Esophagus muscularis mucosa (tissue), 4 donors: ENCODE results near the gene SRPRB.

ENCODE experiments used
- EP300 ChIP-seq: sonication (generic); formaldehyde crosslinking; IDR thresholded peaks from one replicate; pipeline ENCODE4 v1.6.1; 2017; ENCODE audit warnings: antibody characterized with exemption
- POLR2A ChIP-seq: fragments of 450-650 bp; IDR thresholded peaks from one replicate; pipeline ENCODE4 v1.6.1; 2017; ENCODE audit warnings: antibody characterized with exemption, moderate library complexity, mild to moderate bottlenecking, low read depth
- POLR2AphosphoS5 ChIP-seq, 2 donors: sonication (generic); formaldehyde crosslinking; IDR thresholded peaks; one replicate each; pipeline ENCODE4 v1.6.1; 2017; ENCODE audit warnings: antibody characterized with exemption in 2 of 2
- TF ChIP-seq, protein P1 (sequence below), 3 experiments: fragments of 200-600 bp in 2 of 3; fragments of 450-650 bp in 1 of 3; sonication (generic) in 2 of 3; IDR thresholded peaks; one replicate each; pipeline ENCODE4 v1.5.1; 2017 to 2019; ENCODE audit warnings: antibody characterized with exemption in 3 of 3, mild to moderate bottlenecking in 2 of 3, moderate library complexity in 1 of 3

DNA sequence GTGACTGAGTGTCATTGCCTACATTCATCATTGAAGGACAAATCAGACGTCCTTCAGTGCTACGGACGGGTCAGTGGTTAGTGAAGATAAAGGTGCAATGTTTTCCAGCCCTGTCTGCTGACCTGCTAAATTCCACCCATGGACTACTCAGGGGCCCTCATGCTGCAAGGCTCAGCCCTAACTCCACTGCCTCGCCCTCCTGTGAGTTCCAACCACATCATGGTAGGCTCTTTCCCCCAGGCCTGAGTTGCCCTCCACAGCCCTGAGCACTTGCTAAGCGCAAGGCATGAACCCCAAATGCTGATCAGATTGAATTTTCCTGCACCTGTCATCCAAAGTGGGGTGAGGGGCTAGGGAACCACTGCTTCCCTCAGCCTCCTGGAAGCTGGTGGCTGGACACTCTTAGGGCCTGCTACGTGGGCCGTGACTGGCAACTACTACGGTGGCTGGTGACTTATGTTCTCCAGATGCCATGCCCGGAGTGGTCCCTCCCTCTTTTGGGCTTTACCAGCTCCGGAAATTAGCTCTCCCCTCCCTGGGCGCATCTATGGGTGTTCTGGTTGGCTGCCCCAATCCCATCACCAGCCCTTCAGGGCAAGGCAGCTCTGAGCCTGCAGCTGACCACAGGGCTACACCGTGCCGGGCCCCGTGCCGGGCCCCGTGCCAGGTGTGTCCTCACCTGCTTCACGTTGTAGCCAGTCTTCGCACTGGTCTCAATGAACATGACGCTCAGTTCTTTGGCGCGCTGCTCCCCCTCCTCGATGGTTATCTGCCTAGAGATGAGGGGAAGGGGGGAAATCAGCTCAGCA is 32.1 kb downstream of the SRPRB start:
- TF ChIP-seq POLR2AphosphoS5 (IDR thresholded peaks at IDR 0.05) (no peak), POLR2A (no peak), EP300 (no peak)
- TF ChIP-seq, protein P1, sequence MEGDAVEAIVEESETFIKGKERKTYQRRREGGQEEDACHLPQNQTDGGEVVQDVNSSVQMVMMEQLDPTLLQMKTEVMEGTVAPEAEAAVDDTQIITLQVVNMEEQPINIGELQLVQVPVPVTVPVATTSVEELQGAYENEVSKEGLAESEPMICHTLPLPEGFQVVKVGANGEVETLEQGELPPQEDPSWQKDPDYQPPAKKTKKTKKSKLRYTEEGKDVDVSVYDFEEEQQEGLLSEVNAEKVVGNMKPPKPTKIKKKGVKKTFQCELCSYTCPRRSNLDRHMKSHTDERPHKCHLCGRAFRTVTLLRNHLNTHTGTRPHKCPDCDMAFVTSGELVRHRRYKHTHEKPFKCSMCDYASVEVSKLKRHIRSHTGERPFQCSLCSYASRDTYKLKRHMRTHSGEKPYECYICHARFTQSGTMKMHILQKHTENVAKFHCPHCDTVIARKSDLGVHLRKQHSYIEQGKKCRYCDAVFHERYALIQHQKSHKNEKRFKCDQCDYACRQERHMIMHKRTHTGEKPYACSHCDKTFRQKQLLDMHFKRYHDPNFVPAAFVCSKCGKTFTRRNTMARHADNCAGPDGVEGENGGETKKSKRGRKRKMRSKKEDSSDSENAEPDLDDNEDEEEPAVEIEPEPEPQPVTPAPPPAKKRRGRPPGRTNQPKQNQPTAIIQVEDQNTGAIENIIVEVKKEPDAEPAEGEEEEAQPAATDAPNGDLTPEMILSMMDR (IDR thresholded peaks at IDR 0.05): no peak
